IMR-90 (cell line): ENCODE data around the gene ZBTB4.

Experiments
- CEBPB ChIP-seq: IDR thresholded peaks from 2 replicates; pipeline ENCODE4 v1.6.1; 2012; ENCODE audit warnings: low read depth, low read length, improper control_type of control experiment
- CHD1 ChIP-seq: IDR thresholded peaks from 2 replicates; pipeline ENCODE4 v1.6.1; 2012; ENCODE audit warnings: low read depth, low read length, improper control_type of control experiment
- CTCF ChIP-seq: conservative IDR thresholded peaks from 2 replicates; pipeline ENCODE4 v1.5.1; 2012; ENCODE audit warnings: mild to moderate bottlenecking, low read depth, low read length, improper control_type of control experiment
- ELK1 ChIP-seq: fragments of 150-350 bp; IDR thresholded peaks from 2 replicates; pipeline ENCODE4 v1.6.1; 2016; ENCODE audit warnings: low read depth, mild to moderate bottlenecking, low read length, moderate library complexity, borderline replicate concordance
- MAFK ChIP-seq: IDR thresholded peaks from 2 replicates; pipeline ENCODE4 v1.6.1; 2012; ENCODE audit warnings: low read depth, low read length, improper control_type of control experiment
- MXI1 ChIP-seq: IDR thresholded peaks from 2 replicates; pipeline ENCODE4 v1.6.1; 2012; ENCODE audit warnings: low read depth, mild to moderate bottlenecking, low read length, moderate library complexity, borderline replicate concordance
- POLR2A ChIP-seq: IDR thresholded peaks from 2 replicates; pipeline ENCODE4 v1.6.1; 2012; ENCODE audit warnings: mild to moderate bottlenecking, low read depth, low read length
- RAD21 ChIP-seq: IDR thresholded peaks from 2 replicates; pipeline ENCODE4 v1.6.1; 2012; ENCODE audit warnings: low read length, improper control_type of control experiment
- RFX5 ChIP-seq: IDR thresholded peaks from 2 replicates; pipeline ENCODE4 v1.8.0; 2012; ENCODE audit warnings: low read depth, mild to moderate bottlenecking, low read length, moderate library complexity
- SMC3 ChIP-seq: fragments of 150-350 bp; IDR thresholded peaks from 2 replicates; pipeline ENCODE4 v1.6.1; 2016; ENCODE audit warnings: low read depth, mild to moderate bottlenecking, antibody characterized with exemption, low read length, moderate library complexity
- USF2 ChIP-seq: fragments of 150-350 bp; IDR thresholded peaks from 2 replicates; pipeline ENCODE4 v1.6.1; 2017; ENCODE audit warnings: mild to moderate bottlenecking, antibody characterized with exemption, low read length, low read depth

- TF ChIP-seq CTCF (no peak), SMC3 (no peak), POLR2A (no peak), RFX5 (no peak), CHD1 (no peak), MAFK (no peak), ELK1 (no peak), RAD21 (no peak), USF2 (no peak), CEBPB (no peak), MXI1 (no peak)
Observed at GRCh38 chr17:7467498-7467897, 11.9 kb downstream of the ZBTB4 start.
